Measurements from ENCODE around the gene ZNF234. TPM values are rescaled to one million over a fixed set of nuclear protein-coding genes. Genes with fewer than 3 reads are reported as not detected.
A peak's percentile ranks its signal among the peaks of the same experiment; 100 is the strongest.
"Not testable (repeated sequence)": the region's sequence is repeated elsewhere in the genome, so short reads cannot be mapped to it uniquely, and the experiment has no call there.

ZNF234 gene
- total RNA-seq, 4 donors from 2014 or later: 5.8 to 8.3 (median 7.1) TPM

DNA sequence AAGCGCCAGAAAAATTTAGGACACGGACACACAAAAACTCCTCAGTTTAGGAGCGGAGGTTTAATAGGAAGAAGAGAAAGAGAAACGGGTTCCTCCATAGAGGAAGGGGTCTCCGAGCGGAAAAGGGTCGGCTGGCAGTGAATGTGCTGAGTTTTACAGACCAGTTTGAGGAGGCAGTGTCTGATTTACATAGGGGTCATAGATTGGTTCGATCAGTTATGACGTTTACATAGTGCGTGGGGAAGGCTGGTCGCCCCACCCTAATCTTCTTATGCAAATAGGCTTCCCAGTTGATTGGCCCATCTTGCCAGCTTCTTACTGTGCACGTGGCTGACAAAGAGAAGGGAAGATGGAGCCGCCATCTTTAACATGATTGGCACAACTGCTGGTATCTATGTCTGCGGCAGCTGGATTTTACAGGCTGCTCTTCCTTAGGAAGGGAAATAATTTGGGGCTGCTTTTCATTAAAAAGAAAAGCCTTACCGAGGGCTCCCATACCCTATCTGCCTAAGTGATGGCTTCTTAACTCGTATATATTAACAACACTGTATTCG is 29.4 kb upstream of the ZNF234 start:
- TF ChIP-seq, protein P1, sequence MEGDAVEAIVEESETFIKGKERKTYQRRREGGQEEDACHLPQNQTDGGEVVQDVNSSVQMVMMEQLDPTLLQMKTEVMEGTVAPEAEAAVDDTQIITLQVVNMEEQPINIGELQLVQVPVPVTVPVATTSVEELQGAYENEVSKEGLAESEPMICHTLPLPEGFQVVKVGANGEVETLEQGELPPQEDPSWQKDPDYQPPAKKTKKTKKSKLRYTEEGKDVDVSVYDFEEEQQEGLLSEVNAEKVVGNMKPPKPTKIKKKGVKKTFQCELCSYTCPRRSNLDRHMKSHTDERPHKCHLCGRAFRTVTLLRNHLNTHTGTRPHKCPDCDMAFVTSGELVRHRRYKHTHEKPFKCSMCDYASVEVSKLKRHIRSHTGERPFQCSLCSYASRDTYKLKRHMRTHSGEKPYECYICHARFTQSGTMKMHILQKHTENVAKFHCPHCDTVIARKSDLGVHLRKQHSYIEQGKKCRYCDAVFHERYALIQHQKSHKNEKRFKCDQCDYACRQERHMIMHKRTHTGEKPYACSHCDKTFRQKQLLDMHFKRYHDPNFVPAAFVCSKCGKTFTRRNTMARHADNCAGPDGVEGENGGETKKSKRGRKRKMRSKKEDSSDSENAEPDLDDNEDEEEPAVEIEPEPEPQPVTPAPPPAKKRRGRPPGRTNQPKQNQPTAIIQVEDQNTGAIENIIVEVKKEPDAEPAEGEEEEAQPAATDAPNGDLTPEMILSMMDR (IDR thresholded peaks at IDR 0.05): no peak
- no peak for TF ChIP-seq POLR2A (IDR thresholded peaks at IDR 0.05)
- no peak overlapping the region for H3K4me3 ChIP-seq (ENCODE audit: low read depth, poor library complexity, severe bottlenecking)
- no peak for DNase-seq (ENCODE audit: low spot score in 2 of 2)
- intact Hi-C loops (cut with DNase I; ENCODE audit: low total_unique reads): no loop called here
- 16 to 25% methylated on average over 17 of the region's 17 CpGs for WGBS, 2 donors

DNA sequence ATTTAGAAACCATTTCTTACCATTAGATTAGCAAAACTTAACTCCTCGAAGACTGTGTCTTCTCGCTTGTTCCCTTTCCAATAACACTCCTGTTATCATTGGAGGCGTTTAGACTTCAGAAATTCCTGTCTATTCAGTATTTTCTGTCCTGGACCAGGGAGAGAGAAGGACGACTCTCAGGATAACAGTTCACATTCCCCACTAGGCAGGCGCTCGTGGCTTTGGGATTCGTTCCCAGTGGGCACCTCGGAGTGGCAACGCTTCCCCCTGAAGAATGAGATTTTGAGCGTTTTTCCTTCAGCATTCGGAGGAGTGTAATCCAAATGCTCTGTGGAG is 28.6 kb upstream of the ZNF234 start:
- intact Hi-C loops (cut with DNase I; ENCODE audit: low total_unique reads): no loop called here
- DNase-seq (ENCODE audit: low spot score in 2 of 2): no peak
- WGBS, 2 donors: 0 to 1% methylated on average over 11 of the region's 11 CpGs
- TF ChIP-seq, protein P1 (IDR thresholded peaks at IDR 0.05): no peak
- no peak for TF ChIP-seq POLR2A (IDR thresholded peaks at IDR 0.05)
- peak overlapping the region; percentile 50 for H3K4me3 ChIP-seq (ENCODE audit: low read depth, poor library complexity, severe bottlenecking)

DNA sequence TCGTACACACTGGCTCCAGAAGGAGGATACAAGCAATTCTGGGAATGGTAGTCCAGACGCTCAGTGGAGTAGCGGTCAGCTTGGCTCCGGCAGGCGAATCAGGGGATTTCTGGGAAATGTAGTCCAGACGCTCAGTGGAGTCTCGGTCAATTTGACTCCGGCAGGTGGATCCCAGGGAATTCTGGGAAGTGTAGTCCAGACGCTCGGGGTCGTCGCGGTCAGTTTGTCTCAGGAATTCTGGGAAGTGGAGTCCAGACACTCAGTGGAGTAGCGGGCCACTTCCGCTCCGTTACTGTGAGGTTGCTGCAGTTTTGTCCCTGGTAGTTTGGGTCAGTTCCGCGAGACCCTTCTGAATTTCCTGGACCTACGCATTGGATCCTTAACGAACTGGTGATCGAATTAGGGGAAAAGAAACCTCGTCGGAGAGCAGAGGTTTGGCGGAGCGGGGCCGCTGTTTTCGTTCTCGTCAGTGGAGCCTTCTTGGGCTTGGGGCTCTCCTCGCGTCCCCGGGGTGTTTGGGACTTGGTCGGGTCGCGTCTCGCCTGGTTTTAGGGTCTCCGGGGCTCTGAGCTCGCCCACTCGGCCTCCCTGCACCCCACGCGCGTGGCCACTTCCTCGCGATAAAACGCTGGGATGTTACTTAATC is 28.1 kb upstream of the ZNF234 start, which contains the start of gene ZNF225:
ZNF225 (plus strand) TSS at position 262 of the 646 bp plus-strand sequence. CDS start 2,429 bp downstream, outside the sequence.
- DNase-seq (ENCODE audit: low spot score in 2 of 2): peak; percentile 98 to 99
- peak within 1 kb of the TSS; percentile 68 for H3K4me3 ChIP-seq (ENCODE audit: low read depth, poor library complexity, severe bottlenecking)
- intact Hi-C loops (cut with DNase I; ENCODE audit: low total_unique reads): no loop called here
- TF ChIP-seq POLR2A (IDR thresholded peaks at IDR 0.05): no peak
- TF ChIP-seq, protein P1 (IDR thresholded peaks at IDR 0.05): no peak
- 0 to 1% methylated on average over 35 to 43 of the region's 44 CpGs for WGBS, 2 donors

DNA sequence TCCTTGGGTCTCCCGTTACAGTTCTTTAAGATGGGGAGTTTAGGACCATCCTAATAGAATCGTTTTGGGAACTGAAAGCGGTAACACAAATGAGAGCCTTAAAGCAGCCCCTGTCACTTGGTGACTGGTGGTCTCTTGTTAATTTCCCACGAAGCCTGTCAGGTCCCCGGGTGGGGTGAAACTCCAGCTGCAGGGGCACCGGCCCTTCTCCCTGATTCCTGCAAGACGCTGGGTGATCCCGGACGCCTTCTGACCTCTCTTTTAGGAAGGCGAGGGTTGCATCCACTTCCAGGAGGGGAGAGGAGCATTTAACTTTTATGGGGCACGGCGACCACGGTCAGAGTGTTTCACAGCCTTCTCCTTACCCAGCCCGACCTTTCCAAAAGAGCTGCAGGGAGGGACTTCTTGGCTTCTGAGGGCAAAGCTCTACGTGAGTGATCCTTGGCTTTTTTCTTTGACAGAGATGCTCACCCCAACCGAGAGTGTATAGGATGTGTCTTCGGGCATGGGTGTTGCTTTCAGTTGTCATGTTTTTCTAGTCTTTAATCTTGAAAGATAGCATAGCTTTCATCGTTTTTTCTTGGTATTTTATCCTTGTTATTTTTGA is 27.5 kb upstream of the ZNF234 start:
- peak overlapping the region; percentile 68 for H3K4me3 ChIP-seq (ENCODE audit: low read depth, poor library complexity, severe bottlenecking)
- intact Hi-C loops (cut with DNase I; ENCODE audit: low total_unique reads): no loop called here
- TF ChIP-seq POLR2A (IDR thresholded peaks at IDR 0.05): no peak
- TF ChIP-seq, protein P1 (IDR thresholded peaks at IDR 0.05): no peak
- WGBS, 2 donors: 2% methylated on average over 18 of the region's 18 CpGs
- DNase-seq (ENCODE audit: low spot score in 2 of 2): peak; percentile 21 to 86

DNA sequence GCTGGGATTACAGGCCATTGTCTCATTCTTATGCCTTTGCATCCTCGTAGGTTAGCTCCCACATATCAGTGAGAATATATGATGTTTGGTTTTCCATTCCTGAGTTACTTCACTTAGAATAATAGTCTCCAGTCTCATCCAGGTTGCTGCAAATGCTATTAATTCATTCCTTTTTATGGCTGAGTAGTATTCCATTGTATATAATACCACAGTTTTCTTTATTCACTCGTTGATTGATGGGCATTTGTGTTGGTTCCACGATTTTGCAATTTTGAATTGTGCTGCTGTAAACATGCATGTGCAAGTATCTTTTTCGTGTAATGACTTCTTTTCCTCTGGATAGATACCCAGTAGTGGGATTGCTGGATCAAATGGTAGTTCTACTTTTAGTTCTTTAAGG is 20.2 kb upstream of the ZNF234 start:
- H3K4me3 ChIP-seq (ENCODE audit: low read depth, poor library complexity, severe bottlenecking); intact Hi-C loops (cut with DNase I; ENCODE audit: low total_unique reads); DNase-seq (ENCODE audit: low spot score in 2 of 2): not testable (repeated sequence)
- WGBS, 2 donors: 95 to 97% methylated on average over 4 of the region's 4 CpGs

DNA sequence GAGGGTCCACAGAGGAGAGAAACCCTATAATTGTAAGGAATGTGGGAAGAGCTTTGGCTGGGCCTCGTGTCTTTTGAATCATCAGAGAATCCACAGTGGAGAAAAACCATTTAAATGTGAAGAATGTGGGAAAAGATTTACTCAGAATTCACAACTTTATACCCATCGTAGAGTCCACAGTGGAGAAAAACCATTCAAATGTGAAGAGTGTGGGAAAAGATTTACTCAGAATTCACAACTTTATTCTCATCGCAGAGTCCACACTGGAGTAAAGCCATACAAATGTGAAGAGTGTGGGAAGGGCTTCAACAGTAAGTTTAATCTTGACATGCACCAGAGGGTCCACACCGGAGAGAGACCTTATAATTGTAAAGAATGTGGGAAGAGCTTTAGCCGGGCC is 9.4 kb upstream of the ZNF234 start:
- no peak overlapping the region for H3K4me3 ChIP-seq (ENCODE audit: low read depth, poor library complexity, severe bottlenecking)
- TF ChIP-seq, protein P1 (IDR thresholded peaks at IDR 0.05): no peak
- no peak for TF ChIP-seq POLR2A (IDR thresholded peaks at IDR 0.05)
- intact Hi-C loops (cut with DNase I; ENCODE audit: low total_unique reads): no loop called here
- WGBS, 2 donors: 95 to 97% methylated on average over 5 of the region's 5 CpGs
- DNase-seq (ENCODE audit: low spot score in 2 of 2): no peak

Data from lower leg skin (tissue), 4 donors.